Activated CD8-positive, alpha-beta memory T cell treated with anti-CD3 and anti-CD28 coated beads, Interleukin-2, amount 10 ng/mL, durations not matched to agents 7 days and 5 days (primary cell): Measurements from ENCODE around the gene ARHGAP29. TPM values are rescaled to one million over a fixed set of nuclear protein-coding genes. Genes with fewer than 3 reads are reported as not detected.

Experiments
- ATAC-seq: fragments of 150-1000 bp; cut with Tn5 transposase; one replicate; pipeline ENCODE4 v1.10.0; 2021; ENCODE audit warnings: moderate library complexity
- CTCF ChIA-PET: fragments of 350-600 bp; sonication (Branson Sonifier 250); formaldehyde crosslinking; loops from one replicate; lab custom pipeline; 2021; ENCODE audit warnings: antibody characterized with exemption; lab: Charles Lee
- DNase-seq: peaks from one replicate; pipeline ENCODE4 v3.0.0-alpha.2; 2020
- H3K27ac Mint-ChIP-seq: one replicate; pipeline ENCODE4 v1.8.0; 2021; ENCODE audit warnings: mild to moderate bottlenecking, mixed read lengths
- H3K27me3 Mint-ChIP-seq: one replicate; pipeline ENCODE4 v1.8.0; 2021; ENCODE audit warnings: mixed read lengths
- H3K36me3 Mint-ChIP-seq: one replicate; pipeline ENCODE4 v1.8.0; 2021; ENCODE audit warnings: mild to moderate bottlenecking, mixed read lengths
- H3K4me1 Mint-ChIP-seq: one replicate; pipeline ENCODE4 v1.8.0; 2021; ENCODE audit warnings: mixed read lengths
- H3K4me3 Mint-ChIP-seq: one replicate; pipeline ENCODE4 v1.8.0; 2021; ENCODE audit warnings: mild to moderate bottlenecking, moderate library complexity, mixed read lengths
- H3K9me3 Mint-ChIP-seq: one replicate; pipeline ENCODE4 v1.8.0; 2022; ENCODE audit warnings: low read depth, mixed read lengths
- total RNA-seq, 2 experiments: library from RNA; stranded (reverse); gene quantifications; one replicate each; pipeline ENCODE4 v1.2.3, GENCODE V29; 2021

Gene ARHGAP29
- total RNA-seq, 2 experiments from 2014 or later: not detected

GRCh38 chr1:94207695-94208094, 29.7 kb downstream of the ARHGAP29 start:
- no peak for ATAC-seq
- no peaks in the 10 kb centered on the region for H3K4me1 Mint-ChIP-seq

GRCh38 chr1:94205639-94206038, 31.7 kb downstream of the ARHGAP29 start:
- ATAC-seq: no peak
- CTCF ChIA-PET: no interaction called here
- Mint-ChIP-seq H3K27me3 (peaks cover 24% of the 10 kb centered on the region), H3K36me3 (no peaks in the 10 kb centered on the region), H3K4me1 (no peaks in the 10 kb centered on the region), H3K27ac (no peak overlapping the region), H3K9me3 (no peaks in the 10 kb centered on the region), H3K4me3 (no peak overlapping the region)
- no peak for DNase-seq

More at GRCh38 chr1:94207695-94208094, 29.7 kb downstream of the ARHGAP29 start:
- no peaks in the 10 kb centered on the region for H3K36me3 Mint-ChIP-seq
- CTCF ChIA-PET: no interaction called here
- DNase-seq: no peak
- H3K27ac Mint-ChIP-seq: no peak overlapping the region
- H3K4me3 Mint-ChIP-seq: no peak overlapping the region
- no peaks in the 10 kb centered on the region for H3K9me3 Mint-ChIP-seq
- peaks cover 12% of the 10 kb centered on the region for H3K27me3 Mint-ChIP-seq

- Mint-ChIP-seq H3K36me3 (no peaks in the 10 kb centered on the region), H3K27ac (no peak overlapping the region), H3K27me3 (peaks cover 32% of the 10 kb centered on the region), H3K9me3 (no peaks in the 10 kb centered on the region), H3K4me3 (no peak overlapping the region), H3K4me1 (no peaks in the 10 kb centered on the region)
- no peak for ATAC-seq
- no peak for DNase-seq
- CTCF ChIA-PET: no interaction called here
Observed at GRCh38 chr1:94202241-94202640, 35.1 kb downstream of the ARHGAP29 start.

- no peak overlapping the region for H3K27ac Mint-ChIP-seq
- H3K36me3 Mint-ChIP-seq: no peaks in the 10 kb centered on the region
- CTCF ChIA-PET: interaction anchor here (0.5 kb wide), 1 partner anchor 38 kb away, joined by 3 read pairs; the partner anchor contains the start of gene ARHGAP29
- H3K9me3 Mint-ChIP-seq: no peaks in the 10 kb centered on the region
- no peak for DNase-seq
- H3K4me1 Mint-ChIP-seq: no peaks in the 10 kb centered on the region
- no peak overlapping the region for H3K4me3 Mint-ChIP-seq
- no peak for ATAC-seq
- peaks cover 34% of the 10 kb centered on the region for H3K27me3 Mint-ChIP-seq
Observed at GRCh38 chr1:94199398-94199797, 38.0 kb downstream of the ARHGAP29 start.

GRCh38 chr1:94194079-94194865, 43.1 kb downstream of the ARHGAP29 start:
- Mint-ChIP-seq H3K4me3 (no peak overlapping the region), H3K9me3 (no peaks in the 10 kb centered on the region), H3K27me3 (peaks cover 24% of the 10 kb centered on the region), H3K4me1 (no peaks in the 10 kb centered on the region), H3K36me3 (no peaks in the 10 kb centered on the region), H3K27ac (no peak overlapping the region)
- CTCF ChIA-PET: no interaction called here
- DNase-seq (no peak), ATAC-seq (no peak)

- Mint-ChIP-seq H3K4me1 (no peaks in the 10 kb centered on the region), H3K4me3 (no peak overlapping the region), H3K36me3 (no peaks in the 10 kb centered on the region), H3K9me3 (no peaks in the 10 kb centered on the region), H3K27me3 (peaks cover 27% of the 10 kb centered on the region), H3K27ac (no peak overlapping the region)
- DNase-seq: no peak
- CTCF ChIA-PET: no interaction called here
- no peak for ATAC-seq
Observed at GRCh38 chr1:94193128-94193527, 44.3 kb downstream of the ARHGAP29 start.

GRCh38 chr1:94191216-94191615, 46.2 kb downstream of the ARHGAP29 start:
- no peak for DNase-seq
- H3K9me3 Mint-ChIP-seq: no peaks in the 10 kb centered on the region
- H3K27me3 Mint-ChIP-seq: peaks cover 27% of the 10 kb centered on the region
- no peaks in the 10 kb centered on the region for H3K36me3 Mint-ChIP-seq
- H3K4me3 Mint-ChIP-seq: no peak overlapping the region
- ATAC-seq: no peak
- CTCF ChIA-PET: no interaction called here
- H3K4me1 Mint-ChIP-seq: no peaks in the 10 kb centered on the region
- H3K27ac Mint-ChIP-seq: no peak overlapping the region

GRCh38 chr1:94186946-94187345, 50.4 kb downstream of the ARHGAP29 start:
- H3K4me1 Mint-ChIP-seq: no peaks in the 10 kb centered on the region
- H3K27me3 Mint-ChIP-seq: peaks cover 25% of the 10 kb centered on the region
- H3K27ac Mint-ChIP-seq: no peak overlapping the region
- CTCF ChIA-PET: no interaction called here
- no peak for DNase-seq
- no peaks in the 10 kb centered on the region for H3K9me3 Mint-ChIP-seq
- H3K36me3 Mint-ChIP-seq: no peaks in the 10 kb centered on the region
- H3K4me3 Mint-ChIP-seq: no peak overlapping the region
- ATAC-seq: no peak

- Mint-ChIP-seq H3K27me3 (peaks cover 30% of the 10 kb centered on the region), H3K4me3 (no peak overlapping the region), H3K9me3 (no peaks in the 10 kb centered on the region), H3K27ac (no peak overlapping the region), H3K36me3 (no peaks in the 10 kb centered on the region), H3K4me1 (no peaks in the 10 kb centered on the region)
- CTCF ChIA-PET: no interaction called here
- ATAC-seq: no peak
- DNase-seq: no peak
Observed at GRCh38 chr1:94183197-94183815, 54.1 kb downstream of the ARHGAP29 start.

- Mint-ChIP-seq H3K4me3 (no peak overlapping the region), H3K27me3 (peaks cover 26% of the 10 kb centered on the region), H3K4me1 (no peaks in the 10 kb centered on the region), H3K27ac (no peak overlapping the region), H3K36me3 (no peaks in the 10 kb centered on the region), H3K9me3 (no peaks in the 10 kb centered on the region)
- DNase-seq: no peak
- CTCF ChIA-PET: no interaction called here
- ATAC-seq: no peak
Observed at GRCh38 chr1:94182191-94182590, 55.2 kb downstream of the ARHGAP29 start.

- Mint-ChIP-seq H3K27me3 (peaks cover 26% of the 10 kb centered on the region), H3K4me1 (no peaks in the 10 kb centered on the region), H3K4me3 (no peak overlapping the region), H3K36me3 (no peaks in the 10 kb centered on the region), H3K27ac (no peak overlapping the region), H3K9me3 (no peaks in the 10 kb centered on the region)
- DNase-seq: no peak
- ATAC-seq: no peak
- CTCF ChIA-PET: no interaction called here
Observed at GRCh38 chr1:94180650-94181049, 56.7 kb downstream of the ARHGAP29 start.

GRCh38 chr1:94178901-94179300, 58.5 kb downstream of the ARHGAP29 start:
- Mint-ChIP-seq H3K27me3 (peaks cover 26% of the 10 kb centered on the region), H3K9me3 (no peaks in the 10 kb centered on the region), H3K27ac (no peak overlapping the region), H3K4me1 (no peaks in the 10 kb centered on the region), H3K4me3 (no peak overlapping the region), H3K36me3 (no peaks in the 10 kb centered on the region)
- CTCF ChIA-PET: no interaction called here
- ATAC-seq (no peak), DNase-seq (no peak)

GRCh38 chr1:94169126-94169525, 68.3 kb downstream of the ARHGAP29 start:
- no peak overlapping the region for H3K4me3 Mint-ChIP-seq
- H3K27me3 Mint-ChIP-seq: peaks cover 15% of the 10 kb centered on the region
- no peaks in the 10 kb centered on the region for H3K9me3 Mint-ChIP-seq
- no peaks in the 10 kb centered on the region for H3K4me1 Mint-ChIP-seq
- no peak overlapping the region for H3K27ac Mint-ChIP-seq
- ATAC-seq (no peak), DNase-seq (no peak)
- H3K36me3 Mint-ChIP-seq: no peaks in the 10 kb centered on the region
- CTCF ChIA-PET: no interaction called here

- CTCF ChIA-PET: no interaction called here
- Mint-ChIP-seq H3K4me3 (no peak overlapping the region), H3K27me3 (peaks cover 9% of the 10 kb centered on the region), H3K9me3 (no peaks in the 10 kb centered on the region), H3K36me3 (no peaks in the 10 kb centered on the region), H3K4me1 (no peaks in the 10 kb centered on the region), H3K27ac (no peak overlapping the region)
- ATAC-seq: no peak
- no peak for DNase-seq
Observed at GRCh38 chr1:94165843-94166242, 71.5 kb downstream of the ARHGAP29 start.
